HEK293T (cell line): ENCODE measurements around the gene ASB18.

ENCODE experiments used
- BHLHE40 ChIP-seq: fragments of 450-650 bp; IDR thresholded peaks from 2 replicates; pipeline ENCODE4 v1.6.1; 2016; ENCODE audit warnings: mild to moderate bottlenecking, moderate library complexity, borderline replicate concordance
- ELF4 ChIP-seq: fragments of 450-650 bp; IDR thresholded peaks from 2 replicates; pipeline ENCODE4 v1.6.1; 2017; ENCODE audit warnings: antibody characterized with exemption
- FOXA1 ChIP-seq: fragments of 450-650 bp; IDR thresholded peaks from 2 replicates; pipeline ENCODE4 v1.6.1; 2016; ENCODE audit warnings: mild to moderate bottlenecking
- FOXK2 ChIP-seq: fragments of 450-650 bp; IDR thresholded peaks from 2 replicates; pipeline ENCODE4 v1.6.1; 2016; ENCODE audit warnings: mild to moderate bottlenecking
- HDGF ChIP-seq: fragments of 450-650 bp; IDR thresholded peaks from 2 replicates; pipeline ENCODE4 v1.6.1; 2017; ENCODE audit warnings: antibody characterized with exemption, borderline replicate concordance
- LEF1 ChIP-seq: fragments of 450-650 bp; IDR thresholded peaks from 2 replicates; pipeline ENCODE4 v1.6.1; 2017; ENCODE audit warnings: mild to moderate bottlenecking, borderline replicate concordance
- SUZ12 ChIP-seq: fragments of 450-650 bp; IDR thresholded peaks from 2 replicates; pipeline ENCODE4 v1.6.1; 2016; ENCODE audit warnings: mild to moderate bottlenecking
- TARDBP ChIP-seq: fragments of 450-650 bp; IDR thresholded peaks from 2 replicates; pipeline ENCODE4 v1.6.1; 2016
- TF ChIP-seq, protein P1 (sequence below): fragments of 450-650 bp; IDR thresholded peaks from 2 replicates; pipeline ENCODE4 v1.6.1; 2016

DNA sequence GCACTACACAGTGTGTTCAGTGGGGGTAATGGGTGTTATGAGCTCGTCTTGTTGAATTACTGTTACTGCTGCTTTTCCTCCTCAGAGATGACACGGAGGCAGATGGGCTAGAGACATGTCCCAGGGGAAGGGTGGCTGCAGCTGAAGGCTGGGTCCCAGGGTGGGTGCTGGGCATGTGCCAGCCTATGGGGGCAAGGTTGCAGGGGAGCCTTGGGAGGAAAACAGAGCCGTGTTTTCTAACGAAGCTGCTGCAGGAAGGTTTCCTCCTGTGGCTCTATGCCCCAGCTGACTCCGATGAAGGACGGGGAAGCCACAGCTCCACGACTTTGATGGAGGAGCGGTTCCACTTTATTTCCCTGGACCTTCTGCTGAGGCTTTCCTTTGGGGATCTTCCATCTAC, 42.4 kb downstream of the ASB18 start:
- TF ChIP-seq TARDBP (no peak), SUZ12 (no peak), BHLHE40 (no peak), HDGF (no peak), FOXK2 (no peak), LEF1 (no peak), FOXA1 (no peak), ELF4 (no peak)
- TF ChIP-seq, protein P1, sequence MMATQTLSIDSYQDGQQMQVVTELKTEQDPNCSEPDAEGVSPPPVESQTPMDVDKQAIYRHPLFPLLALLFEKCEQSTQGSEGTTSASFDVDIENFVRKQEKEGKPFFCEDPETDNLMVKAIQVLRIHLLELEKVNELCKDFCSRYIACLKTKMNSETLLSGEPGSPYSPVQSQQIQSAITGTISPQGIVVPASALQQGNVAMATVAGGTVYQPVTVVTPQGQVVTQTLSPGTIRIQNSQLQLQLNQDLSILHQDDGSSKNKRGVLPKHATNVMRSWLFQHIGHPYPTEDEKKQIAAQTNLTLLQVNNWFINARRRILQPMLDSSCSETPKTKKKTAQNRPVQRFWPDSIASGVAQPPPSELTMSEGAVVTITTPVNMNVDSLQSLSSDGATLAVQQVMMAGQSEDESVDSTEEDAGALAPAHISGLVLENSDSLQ, result no peak
